AG09319 (cell line): ENCODE data around the gene PIP5K1C.

ENCODE experiments used
- DNase-seq: peaks from one replicate; pipeline ENCODE4 v3.0.0-alpha.2; 2010; ENCODE audit warnings: low read depth; ENCODE audit errors: extremely low read depth
- CTCF ChIP-seq: IDR thresholded peaks from 2 replicates; pipeline ENCODE4 v1.5.1; 2011; ENCODE audit warnings: low read depth, mild to moderate bottlenecking, inconsistent platforms, low read length, moderate library complexity

The PIP5K1C gene

GRCh38 chr19:3660493-3661219 lies 39.6 kb downstream of the PIP5K1C start:
- DNase-seq, result no peak
- TF ChIP-seq CTCF, result no peak

GRCh38 chr19:3659746-3660112 lies 40.5 kb downstream of the PIP5K1C start:
- TF ChIP-seq CTCF, result no peak
- no peak for DNase-seq

- no peak for DNase-seq
- TF ChIP-seq CTCF, result no peak
Measured at GRCh38 chr19:3658870-3659745, 41.2 kb downstream of the PIP5K1C start.

- TF ChIP-seq CTCF, result no peak
- no peak for DNase-seq
Measured at GRCh38 chr19:3658004-3658869, 42.0 kb downstream of the PIP5K1C start.

- TF ChIP-seq CTCF, result no peak
Measured at GRCh38 chr19:3657395-3657769, 42.9 kb downstream of the PIP5K1C start.

GRCh38 chr19:3656747-3657394 lies 43.4 kb downstream of the PIP5K1C start:
- TF ChIP-seq CTCF, result no peak
- DNase-seq, result no peak

More at GRCh38 chr19:3657395-3657769, 42.9 kb downstream of the PIP5K1C start:
- DNase-seq, result no peak
